Ishikawa (cell line): ENCODE measurements around the gene SPON1.

Experiments used
- CREB1 ChIP-seq: IDR thresholded peaks from 2 replicates; pipeline ENCODE4 v1.6.1; 2012; ENCODE audit warnings: low read depth
- EP300 ChIP-seq: IDR thresholded peaks from 2 replicates; pipeline ENCODE4 v1.6.1; 2012; ENCODE audit warnings: borderline replicate concordance
- MAX ChIP-seq: IDR thresholded peaks from 2 replicates; pipeline ENCODE4 v1.6.1; 2012
- NFIC ChIP-seq: IDR thresholded peaks from 2 replicates; pipeline ENCODE4 v1.6.1; 2012
- RAD21 ChIP-seq: IDR thresholded peaks from 2 replicates; pipeline ENCODE4 v1.6.1; 2012; ENCODE audit warnings: low read depth
- TAF1 ChIP-seq: IDR thresholded peaks from 2 replicates; pipeline ENCODE4 v1.6.1; 2012; ENCODE audit warnings: low read depth, mild to moderate bottlenecking
- TEAD4 ChIP-seq: IDR thresholded peaks from 2 replicates; pipeline ENCODE4 v1.6.1; 2012
- YY1 ChIP-seq: IDR thresholded peaks from 2 replicates; pipeline ENCODE4 v1.6.1; 2012; ENCODE audit warnings: low read depth
- TF ChIP-seq, protein P1 (sequence below): IDR thresholded peaks from 2 replicates; pipeline ENCODE4 v1.6.1; 2012

DNA sequence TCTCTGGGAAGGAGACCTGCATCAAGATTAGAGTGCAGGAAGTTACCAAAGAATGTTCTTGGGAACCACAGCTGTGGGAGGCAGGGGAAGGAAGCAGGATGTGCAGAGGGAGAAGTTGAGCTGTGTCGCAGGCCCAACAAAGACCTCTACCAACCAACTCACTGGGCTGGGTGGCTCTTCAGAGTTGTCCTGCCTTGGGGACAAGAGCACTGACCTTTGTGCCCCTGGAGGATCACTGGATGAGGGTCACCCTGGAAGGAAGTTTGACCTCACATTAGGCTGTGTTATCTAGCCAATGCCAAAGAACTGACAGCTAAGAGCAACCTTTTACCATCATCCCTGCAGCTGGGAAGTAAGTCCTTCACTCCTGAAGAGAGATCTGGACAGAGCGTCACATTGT, 265.8 kb downstream of the SPON1 start:
- TF ChIP-seq NFIC (no peak), MAX (no peak), YY1 (no peak), EP300 (no peak), TAF1 (no peak), TEAD4 (no peak), RAD21 (no peak), CREB1 (no peak)
- TF ChIP-seq, protein P1, sequence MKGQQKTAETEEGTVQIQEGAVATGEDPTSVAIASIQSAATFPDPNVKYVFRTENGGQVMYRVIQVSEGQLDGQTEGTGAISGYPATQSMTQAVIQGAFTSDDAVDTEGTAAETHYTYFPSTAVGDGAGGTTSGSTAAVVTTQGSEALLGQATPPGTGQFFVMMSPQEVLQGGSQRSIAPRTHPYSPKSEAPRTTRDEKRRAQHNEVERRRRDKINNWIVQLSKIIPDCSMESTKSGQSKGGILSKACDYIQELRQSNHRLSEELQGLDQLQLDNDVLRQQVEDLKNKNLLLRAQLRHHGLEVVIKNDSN: no peak
